ENCODE measurements around the gene DNAH3. TPM values are rescaled to one million over a fixed set of nuclear protein-coding genes. Genes with fewer than 3 reads are reported as not detected.
"Not testable (repeated sequence)": the region's sequence is repeated elsewhere in the genome, so short reads cannot be mapped to it uniquely, and the experiment has no call there.

Gene DNAH3
- total RNA-seq, 1 experiment from 2014 or later = 0.24 TPM

DNA sequence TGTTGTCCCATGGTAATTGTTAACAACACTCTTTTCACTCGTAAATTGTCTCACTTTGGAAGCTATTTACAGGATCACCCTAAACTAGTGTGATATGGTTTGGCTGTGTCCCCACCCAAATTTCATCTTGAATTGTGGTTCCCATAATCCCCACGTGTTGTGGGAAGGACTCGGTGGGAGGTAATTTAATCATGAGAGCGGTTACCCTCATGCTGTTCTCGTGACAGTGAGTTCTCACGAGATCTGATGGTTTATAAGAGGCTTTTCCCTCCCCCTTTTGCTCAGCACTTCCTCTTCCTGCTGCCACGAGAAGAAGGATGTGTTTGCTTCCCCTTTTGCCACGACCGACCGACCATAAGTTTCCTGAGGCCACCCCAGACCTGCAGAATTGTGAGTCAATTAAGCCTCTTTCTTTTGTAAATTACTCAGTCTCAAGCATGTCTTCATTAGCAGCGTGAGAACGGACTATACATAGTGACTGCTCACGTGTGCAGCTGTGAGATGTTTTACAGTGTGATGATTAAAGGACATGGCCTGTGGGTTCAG, 34.4 kb downstream of the DNAH3 start:
- peak overlapping the region; percentile 57; a peak in 4 of 5 replicates for H3K4me3 Mint-ChIP-seq

DNA sequence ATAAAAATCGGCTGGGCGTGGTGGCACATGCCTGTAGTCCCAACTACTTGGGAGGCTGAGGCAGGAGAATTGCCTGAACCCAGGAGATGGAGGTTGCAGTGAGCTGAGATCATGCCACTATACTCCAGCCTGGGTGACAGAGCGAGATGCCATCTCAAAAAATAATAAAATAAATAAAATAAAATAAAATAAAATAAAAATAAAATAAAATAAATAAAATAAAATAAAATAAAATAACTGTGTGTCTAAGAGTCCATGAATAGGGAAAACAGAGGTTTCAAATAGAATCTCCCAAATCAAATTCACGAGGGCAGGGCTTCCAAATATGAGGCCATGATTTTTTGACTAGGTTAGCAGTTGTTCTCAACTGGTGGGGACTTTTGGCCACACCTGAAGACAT, 35.1 kb downstream of the DNAH3 start:
- not testable (repeated sequence) for H3K27ac Mint-ChIP-seq; H3K79me1 ChIP-seq (ENCODE audit: insufficient read depth, low read depth, low read length, poor library complexity, severe bottlenecking)

More for the DNA sequence above, 34.4 kb downstream of the DNAH3 start:
- peak overlapping the region; percentile 33 for H3K4me2 ChIP-seq (ENCODE audit: insufficient read depth, insufficient read length, low read length)
- H2AK5ac ChIP-seq (ENCODE audit: insufficient read length, low read length) = no peak overlapping the region
- Mint-ChIP-seq H3K27me3 (ENCODE audit: low read depth) (no peaks in the 10 kb centered on the region), H3K4me1 (peaks cover 21 to 30% of the 10 kb centered on the region in 2 experiments), H3K36me3 (ENCODE audit: insufficient read depth in 1 of 3, low read depth in 3 of 3) (peaks cover 0 to 3% (median 0%) of the 10 kb centered on the region in 3 experiments; a peak in 2 of 7 replicates), H3K27ac (peak overlapping the region; percentile 52 to 84 (median 74); a peak in 5 of 7 replicates), H3K9me3 (peaks cover 0 to 3% of the 10 kb centered on the region in 2 experiments; a peak in 1 of 5 replicates)
- H3K23me2 ChIP-seq (ENCODE audit: insufficient read length, low read depth, low read length, poor library complexity, severe bottlenecking) = no peaks in the 10 kb centered on the region
- peak; percentile 47 for DNase-seq
- H3K9me3 ChIP-seq (ENCODE audit: control insufficient read depth, low read depth, low read length) = no peaks in the 10 kb centered on the region
- H2BK12ac ChIP-seq (ENCODE audit: insufficient read length, low read depth, low read length) = no peak overlapping the region
- no peaks in the 10 kb centered on the region for H3K79me2 ChIP-seq (ENCODE audit: insufficient read depth, low read length)
- H3K79me1 ChIP-seq (ENCODE audit: insufficient read depth, low read depth, low read length, poor library complexity, severe bottlenecking) = no peaks in the 10 kb centered on the region
- no peak overlapping the region for H4K5ac ChIP-seq (ENCODE audit: insufficient read length, low read depth, low read length)
- TF ChIP-seq, protein P1, sequence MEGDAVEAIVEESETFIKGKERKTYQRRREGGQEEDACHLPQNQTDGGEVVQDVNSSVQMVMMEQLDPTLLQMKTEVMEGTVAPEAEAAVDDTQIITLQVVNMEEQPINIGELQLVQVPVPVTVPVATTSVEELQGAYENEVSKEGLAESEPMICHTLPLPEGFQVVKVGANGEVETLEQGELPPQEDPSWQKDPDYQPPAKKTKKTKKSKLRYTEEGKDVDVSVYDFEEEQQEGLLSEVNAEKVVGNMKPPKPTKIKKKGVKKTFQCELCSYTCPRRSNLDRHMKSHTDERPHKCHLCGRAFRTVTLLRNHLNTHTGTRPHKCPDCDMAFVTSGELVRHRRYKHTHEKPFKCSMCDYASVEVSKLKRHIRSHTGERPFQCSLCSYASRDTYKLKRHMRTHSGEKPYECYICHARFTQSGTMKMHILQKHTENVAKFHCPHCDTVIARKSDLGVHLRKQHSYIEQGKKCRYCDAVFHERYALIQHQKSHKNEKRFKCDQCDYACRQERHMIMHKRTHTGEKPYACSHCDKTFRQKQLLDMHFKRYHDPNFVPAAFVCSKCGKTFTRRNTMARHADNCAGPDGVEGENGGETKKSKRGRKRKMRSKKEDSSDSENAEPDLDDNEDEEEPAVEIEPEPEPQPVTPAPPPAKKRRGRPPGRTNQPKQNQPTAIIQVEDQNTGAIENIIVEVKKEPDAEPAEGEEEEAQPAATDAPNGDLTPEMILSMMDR (conservative IDR thresholded peaks at IDR 0.05) = no peak
- H4K91ac ChIP-seq (ENCODE audit: insufficient read length, low read depth, low read length) = no peak overlapping the region
- no peak overlapping the region for H2BK120ac ChIP-seq (ENCODE audit: low read depth, low read length, poor library complexity, severe bottlenecking)
- H2BK5ac ChIP-seq (ENCODE audit: insufficient read length, low read length) = no peak overlapping the region
- no peaks in the 10 kb centered on the region for H3K27me3 ChIP-seq (ENCODE audit: insufficient read depth, low read length)
- H3K4ac ChIP-seq (ENCODE audit: low read depth, low read length) = no peak overlapping the region
- WGBS (ENCODE audit: extremely low coverage, insufficient read length, low lambda C conversion rate) = no CpG with 5 or more reads among the region's 13 CpGs
- H3T11ph ChIP-seq (ENCODE audit: low read length) = no peak overlapping the region
- H3K23ac ChIP-seq (ENCODE audit: insufficient read length, low read depth, low read length) = no peak overlapping the region
- no peak overlapping the region for H3K56ac ChIP-seq (ENCODE audit: insufficient read length, low read depth, low read length)
- H2BK15ac ChIP-seq (ENCODE audit: low read depth, low read length) = no peak overlapping the region
- H4K20me1 ChIP-seq (ENCODE audit: control insufficient read depth, insufficient read depth, insufficient read length) = no peaks in the 10 kb centered on the region
- no peak overlapping the region for H3K9ac ChIP-seq (ENCODE audit: extremely low read depth, insufficient read length, low read length)
- H3K4me1 ChIP-seq (ENCODE audit: insufficient read depth, low read length) = peaks cover 7% of the 10 kb centered on the region; the same call in 1 of the 2 replicates
- peak overlapping the region; percentile 74 for H2AFZ ChIP-seq (ENCODE audit: low read length)
- 0 out of 2 replicates have a peak overlapping the region, but pooled peaks have one; percentile 39 for H3K14ac ChIP-seq (ENCODE audit: insufficient read depth, low read length)
- no peak overlapping the region for H4K8ac ChIP-seq (replicated peaks; ENCODE audit: insufficient read length, low read depth, low read length)
- no peak overlapping the region for H3K18ac ChIP-seq (ENCODE audit: insufficient read length, low read depth, low read length)
- H3K27ac ChIP-seq (ENCODE audit: insufficient read length, low read depth, low read length) = no peak overlapping the region
- peak overlapping the region; percentile 96 for H2BK20ac ChIP-seq (ENCODE audit: low read depth, low read length, poor library complexity, severe bottlenecking)

More for the DNA sequence above, 35.1 kb downstream of the DNAH3 start:
- not testable (repeated sequence) for H3K9me3 ChIP-seq (ENCODE audit: control insufficient read depth, low read depth, low read length); H2BK12ac ChIP-seq (ENCODE audit: insufficient read length, low read depth, low read length); H4K20me1 ChIP-seq (ENCODE audit: control insufficient read depth, insufficient read depth, insufficient read length); H3K18ac ChIP-seq (ENCODE audit: insufficient read length, low read depth, low read length); H3K27ac ChIP-seq (ENCODE audit: insufficient read length, low read depth, low read length); H3K9me3 Mint-ChIP-seq; H4K5ac ChIP-seq (ENCODE audit: insufficient read length, low read depth, low read length); H4K91ac ChIP-seq (ENCODE audit: insufficient read length, low read depth, low read length); H2BK5ac ChIP-seq (ENCODE audit: insufficient read length, low read length); H3K4me3 Mint-ChIP-seq; H3K23ac ChIP-seq (ENCODE audit: insufficient read length, low read depth, low read length); H3K36me3 Mint-ChIP-seq (ENCODE audit: insufficient read depth in 1 of 3, low read depth in 3 of 3); H3K4ac ChIP-seq (ENCODE audit: low read depth, low read length); H4K8ac ChIP-seq (replicated peaks; ENCODE audit: insufficient read length, low read depth, low read length); H3K79me2 ChIP-seq (ENCODE audit: insufficient read depth, low read length); H3K27me3 ChIP-seq (ENCODE audit: insufficient read depth, low read length); H3K27me3 Mint-ChIP-seq (ENCODE audit: low read depth); H3T11ph ChIP-seq (ENCODE audit: low read length); H2BK15ac ChIP-seq (ENCODE audit: low read depth, low read length); H3K56ac ChIP-seq (ENCODE audit: insufficient read length, low read depth, low read length); H3K4me1 ChIP-seq (ENCODE audit: insufficient read depth, low read length); H3K23me2 ChIP-seq (ENCODE audit: insufficient read length, low read depth, low read length, poor library complexity, severe bottlenecking); DNase-seq; H3K9ac ChIP-seq (ENCODE audit: extremely low read depth, insufficient read length, low read length); H2AK5ac ChIP-seq (ENCODE audit: insufficient read length, low read length); H2BK120ac ChIP-seq (ENCODE audit: low read depth, low read length, poor library complexity, severe bottlenecking)
- WGBS (ENCODE audit: extremely low coverage, insufficient read length, low lambda C conversion rate) = no CpG with 5 or more reads among the region's 4 CpGs
- Histone ChIP-seq H2BK20ac (ENCODE audit: low read depth, low read length, poor library complexity, severe bottlenecking) (peak overlapping the region; percentile 75), H3K4me2 (ENCODE audit: insufficient read depth, insufficient read length, low read length) (peak overlapping the region; percentile 33), H2AFZ (ENCODE audit: low read length) (peak overlapping the region; percentile 62), H3K14ac (ENCODE audit: insufficient read depth, low read length) (0 out of 2 replicates have a peak overlapping the region, but pooled peaks have one; percentile 39)
- peaks cover 24 to 30% of the 10 kb centered on the region in 2 experiments for H3K4me1 Mint-ChIP-seq

All from H9 (cell line).